WTC11 (cell line): ENCODE results near the gene MTREX. TPM values are rescaled to one million over a fixed set of nuclear protein-coding genes. Genes with fewer than 3 reads are reported as not detected.

ENCODE experiments used
- ATAC-seq: fragments of 200-7000 bp; cut with Tn5 transposase; 2 replicates; pipeline ENCODE4 v1.10.0; 2021; ENCODE audit warnings: mild to moderate bottlenecking, moderate library complexity
- CTCF ChIA-PET: fragments of 300-600 bp; sonication (Branson Sonifier 250); formaldehyde crosslinking; loops from one replicate; lab custom pipeline; 2021; ENCODE audit warnings: antibody characterized with exemption; lab: Charles Lee
- POLR2A ChIA-PET: fragments of 350-600 bp; sonication (Branson Sonifier 250); formaldehyde crosslinking; loops from one replicate; lab custom pipeline; 2021; ENCODE audit warnings: antibody characterized with exemption; lab: Charles Lee
- DNase-seq: peaks from one replicate; pipeline ENCODE4 v3.0.0; 2021; ENCODE audit warnings: low spot score
- H3K27ac Mint-ChIP-seq: 2 replicates; pipeline ENCODE4 v1.8.0; 2021; ENCODE audit warnings: mixed read lengths
- H3K27me3 Mint-ChIP-seq: 2 replicates; pipeline ENCODE4 v1.8.0; 2021; ENCODE audit warnings: low read depth, mild to moderate bottlenecking, moderate library complexity, mixed read lengths
- H3K36me3 Mint-ChIP-seq: 2 replicates; pipeline ENCODE4 v1.8.0; 2021; ENCODE audit warnings: mixed read lengths
- H3K4me1 Mint-ChIP-seq: 2 replicates; pipeline ENCODE4 v1.8.0; 2022; ENCODE audit warnings: mixed read lengths
- H3K4me3 Mint-ChIP-seq: 2 replicates; pipeline ENCODE4 v1.8.0; 2021; ENCODE audit warnings: mild to moderate bottlenecking, moderate library complexity, mixed read lengths
- H3K9me3 Mint-ChIP-seq: 2 replicates; pipeline ENCODE4 v1.8.0; 2021; ENCODE audit warnings: mixed read lengths
- ARID4B ChIP-seq: sonication (generic); formaldehyde crosslinking; IDR thresholded peaks from 2 replicates; pipeline ENCODE4 v1.8.0; 2023; ENCODE audit warnings: missing genetic modification reagents, mild to moderate bottlenecking, borderline replicate concordance
- ELF4 ChIP-seq: sonication (generic); formaldehyde crosslinking; IDR thresholded peaks from 2 replicates; pipeline ENCODE4 v1.8.1; 2022; ENCODE audit warnings: low read depth, mild to moderate bottlenecking, moderate library complexity, missing genetic modification reagents
- EMX1 ChIP-seq: fragments of 250-450 bp; sonication (Bioruptor Pico); IDR thresholded peaks from 2 replicates; pipeline ENCODE4 v1.8.0; 2021; ENCODE audit warnings: mild to moderate bottlenecking
- ESRRA ChIP-seq: sonication (generic); formaldehyde crosslinking; IDR thresholded peaks from 2 replicates; pipeline ENCODE4 v1.8.1; 2022; ENCODE audit warnings: mild to moderate bottlenecking, missing genetic modification reagents, borderline replicate concordance
- ETV6 ChIP-seq: sonication (generic); formaldehyde crosslinking; IDR thresholded peaks from 2 replicates; pipeline ENCODE4 v1.8.1; 2022; ENCODE audit warnings: mild to moderate bottlenecking, missing genetic modification reagents
- FOXP1 ChIP-seq: sonication (generic); formaldehyde crosslinking; IDR thresholded peaks from 2 replicates; pipeline ENCODE4 v1.8.0; 2022; ENCODE audit warnings: missing genetic modification reagents, mild to moderate bottlenecking, moderate library complexity, borderline replicate concordance
- PRDM15 ChIP-seq: sonication (generic); formaldehyde crosslinking; IDR thresholded peaks from 2 replicates; pipeline ENCODE4 v1.8.0; 2022; ENCODE audit warnings: missing genetic modification reagents
- SMAD3 ChIP-seq: sonication (generic); formaldehyde crosslinking; IDR thresholded peaks from 2 replicates; pipeline ENCODE4 v1.8.0; 2022; ENCODE audit warnings: missing genetic modification reagents, mild to moderate bottlenecking, borderline replicate concordance
- SMAD4 ChIP-seq: sonication (generic); formaldehyde crosslinking; IDR thresholded peaks from 2 replicates; pipeline ENCODE4 v1.8.0; 2022; ENCODE audit warnings: mild to moderate bottlenecking, missing genetic modification reagents
- ZNF219 ChIP-seq: sonication (generic); formaldehyde crosslinking; IDR thresholded peaks from 2 replicates; pipeline ENCODE4 v1.8.0; 2023; ENCODE audit warnings: missing genetic modification reagents, mild to moderate bottlenecking, borderline replicate concordance
- ZNF263 ChIP-seq: sonication (generic); formaldehyde crosslinking; IDR thresholded peaks from 2 replicates; pipeline ENCODE4 v1.8.1; 2022; ENCODE audit warnings: low read depth, mild to moderate bottlenecking, moderate library complexity, missing genetic modification reagents
- ZNF317 ChIP-seq: sonication (generic); formaldehyde crosslinking; IDR thresholded peaks from 2 replicates; pipeline ENCODE4 v1.8.1; 2023; ENCODE audit warnings: low read depth, mild to moderate bottlenecking, moderate library complexity, missing genetic modification reagents, borderline replicate concordance
- total RNA-seq: library from RNA; stranded (reverse); gene quantifications from 3 replicates; pipeline ENCODE4 v1.2.3, GENCODE V29; 2021
- TF ChIP-seq, protein P1 (sequence below): sonication (generic); formaldehyde crosslinking; IDR thresholded peaks from 2 replicates; pipeline ENCODE4 v1.8.0; 2022; ENCODE audit warnings: mild to moderate bottlenecking, missing genetic modification reagents
- TF ChIP-seq, protein P2 (sequence below): sonication (generic); formaldehyde crosslinking; conservative IDR thresholded peaks from 2 replicates; pipeline ENCODE4 v1.8.1; 2023; ENCODE audit warnings: mild to moderate bottlenecking, low read depth, missing genetic modification reagents, moderate library complexity
- TF ChIP-seq, protein P3 (sequence below): sonication (generic); formaldehyde crosslinking; IDR thresholded peaks from 2 replicates; pipeline ENCODE4 v1.8.0; 2022; ENCODE audit warnings: mild to moderate bottlenecking, missing genetic modification reagents
- TF ChIP-seq, protein P4 (sequence below): sonication (generic); formaldehyde crosslinking; conservative IDR thresholded peaks from 2 replicates; pipeline ENCODE4 v1.8.1; 2022; ENCODE audit warnings: mild to moderate bottlenecking, missing genetic modification reagents
- TF ChIP-seq, protein P5 (sequence below): sonication (generic); formaldehyde crosslinking; IDR thresholded peaks from 2 replicates; pipeline ENCODE4 v1.8.1; 2022; ENCODE audit warnings: mild to moderate bottlenecking, moderate library complexity, missing genetic modification reagents

Gene MTREX
- total RNA-seq, 1 experiment from 2014 or later = 110 TPM

GRCh38 chr5:55350754-55351153 lies 43.0 kb downstream of the MTREX start:
- no peak overlapping the region for H3K4me3 Mint-ChIP-seq
- H3K36me3 Mint-ChIP-seq = peaks cover 79% of the 10 kb centered on the region
- ChIA-PET CTCF (no interaction called here), POLR2A (no interaction called here)
- DNase-seq (no peak), ATAC-seq (no peak)
- H3K4me1 Mint-ChIP-seq = no peaks in the 10 kb centered on the region
- no peaks in the 10 kb centered on the region for H3K27me3 Mint-ChIP-seq
- no peak overlapping the region for H3K27ac Mint-ChIP-seq
- TF ChIP-seq ESRRA (CRISPR knock-in tag) (no peak), FOXP1 (no peak), SMAD4 (CRISPR knock-in tag) (no peak), EMX1 (CRISPR knock-in tag) (no peak), ARID4B (CRISPR knock-in tag) (no peak), ZNF263 (CRISPR knock-in tag) (no peak), SMAD3 (CRISPR knock-in tag) (no peak), ELF4 (CRISPR knock-in tag) (no peak), PRDM15 (CRISPR knock-in tag) (no peak), ZNF317 (CRISPR knock-in tag) (no peak), ZNF219 (CRISPR knock-in tag) (no peak), ETV6 (no peak)
- TF ChIP-seq, protein P1, sequence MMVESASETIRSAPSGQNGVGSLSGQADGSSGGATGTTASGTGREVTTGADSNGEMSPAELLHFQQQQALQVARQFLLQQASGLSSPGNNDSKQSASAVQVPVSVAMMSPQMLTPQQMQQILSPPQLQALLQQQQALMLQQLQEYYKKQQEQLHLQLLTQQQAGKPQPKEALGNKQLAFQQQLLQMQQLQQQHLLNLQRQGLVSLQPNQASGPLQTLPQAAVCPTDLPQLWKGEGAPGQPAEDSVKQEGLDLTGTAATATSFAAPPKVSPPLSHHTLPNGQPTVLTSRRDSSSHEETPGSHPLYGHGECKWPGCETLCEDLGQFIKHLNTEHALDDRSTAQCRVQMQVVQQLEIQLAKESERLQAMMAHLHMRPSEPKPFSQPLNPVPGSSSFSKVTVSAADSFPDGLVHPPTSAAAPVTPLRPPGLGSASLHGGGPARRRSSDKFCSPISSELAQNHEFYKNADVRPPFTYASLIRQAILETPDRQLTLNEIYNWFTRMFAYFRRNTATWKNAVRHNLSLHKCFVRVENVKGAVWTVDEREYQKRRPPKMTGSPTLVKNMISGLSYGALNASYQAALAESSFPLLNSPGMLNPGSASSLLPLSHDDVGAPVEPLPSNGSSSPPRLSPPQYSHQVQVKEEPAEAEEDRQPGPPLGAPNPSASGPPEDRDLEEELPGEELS (CRISPR knock-in tag) = no peak
- TF ChIP-seq, protein P2, sequence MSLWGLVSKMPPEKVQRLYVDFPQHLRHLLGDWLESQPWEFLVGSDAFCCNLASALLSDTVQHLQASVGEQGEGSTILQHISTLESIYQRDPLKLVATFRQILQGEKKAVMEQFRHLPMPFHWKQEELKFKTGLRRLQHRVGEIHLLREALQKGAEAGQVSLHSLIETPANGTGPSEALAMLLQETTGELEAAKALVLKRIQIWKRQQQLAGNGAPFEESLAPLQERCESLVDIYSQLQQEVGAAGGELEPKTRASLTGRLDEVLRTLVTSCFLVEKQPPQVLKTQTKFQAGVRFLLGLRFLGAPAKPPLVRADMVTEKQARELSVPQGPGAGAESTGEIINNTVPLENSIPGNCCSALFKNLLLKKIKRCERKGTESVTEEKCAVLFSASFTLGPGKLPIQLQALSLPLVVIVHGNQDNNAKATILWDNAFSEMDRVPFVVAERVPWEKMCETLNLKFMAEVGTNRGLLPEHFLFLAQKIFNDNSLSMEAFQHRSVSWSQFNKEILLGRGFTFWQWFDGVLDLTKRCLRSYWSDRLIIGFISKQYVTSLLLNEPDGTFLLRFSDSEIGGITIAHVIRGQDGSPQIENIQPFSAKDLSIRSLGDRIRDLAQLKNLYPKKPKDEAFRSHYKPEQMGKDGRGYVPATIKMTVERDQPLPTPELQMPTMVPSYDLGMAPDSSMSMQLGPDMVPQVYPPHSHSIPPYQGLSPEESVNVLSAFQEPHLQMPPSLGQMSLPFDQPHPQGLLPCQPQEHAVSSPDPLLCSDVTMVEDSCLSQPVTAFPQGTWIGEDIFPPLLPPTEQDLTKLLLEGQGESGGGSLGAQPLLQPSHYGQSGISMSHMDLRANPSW (CRISPR knock-in tag) = no peak
- TF ChIP-seq, protein P3, sequence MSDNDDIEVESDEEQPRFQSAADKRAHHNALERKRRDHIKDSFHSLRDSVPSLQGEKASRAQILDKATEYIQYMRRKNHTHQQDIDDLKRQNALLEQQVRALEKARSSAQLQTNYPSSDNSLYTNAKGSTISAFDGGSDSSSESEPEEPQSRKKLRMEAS (CRISPR knock-in tag) = no peak
- TF ChIP-seq, protein P4, sequence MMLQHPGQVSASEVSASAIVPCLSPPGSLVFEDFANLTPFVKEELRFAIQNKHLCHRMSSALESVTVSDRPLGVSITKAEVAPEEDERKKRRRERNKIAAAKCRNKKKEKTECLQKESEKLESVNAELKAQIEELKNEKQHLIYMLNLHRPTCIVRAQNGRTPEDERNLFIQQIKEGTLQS (CRISPR knock-in tag) = no peak
- TF ChIP-seq, protein P5, sequence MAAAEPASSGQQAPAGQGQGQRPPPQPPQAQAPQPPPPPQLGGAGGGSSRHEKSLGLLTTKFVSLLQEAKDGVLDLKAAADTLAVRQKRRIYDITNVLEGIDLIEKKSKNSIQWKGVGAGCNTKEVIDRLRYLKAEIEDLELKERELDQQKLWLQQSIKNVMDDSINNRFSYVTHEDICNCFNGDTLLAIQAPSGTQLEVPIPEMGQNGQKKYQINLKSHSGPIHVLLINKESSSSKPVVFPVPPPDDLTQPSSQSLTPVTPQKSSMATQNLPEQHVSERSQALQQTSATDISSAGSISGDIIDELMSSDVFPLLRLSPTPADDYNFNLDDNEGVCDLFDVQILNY (CRISPR knock-in tag) = no peak
- no peaks in the 10 kb centered on the region for H3K9me3 Mint-ChIP-seq
